ENCODE results near the gene OSBPL9.

OSBPL9 gene

DNA sequence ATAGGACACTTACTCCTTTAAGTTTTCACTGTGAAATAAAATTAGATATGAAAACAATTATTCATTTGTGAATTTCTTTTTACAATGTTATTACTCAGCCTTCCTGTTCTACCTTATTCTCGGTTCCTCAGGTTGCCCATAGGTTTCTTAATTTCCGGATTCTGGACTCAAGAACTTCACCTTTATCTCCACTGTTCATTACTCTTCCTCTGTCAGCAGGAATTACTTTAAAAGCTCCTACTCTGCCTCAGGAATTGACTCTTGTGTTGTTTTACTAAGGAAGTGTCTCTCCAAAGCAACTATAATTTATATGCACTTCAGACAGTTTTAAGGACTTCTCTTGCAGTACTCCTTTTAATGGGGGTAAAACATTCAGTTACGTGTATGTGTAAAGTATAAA lies 123.8 kb downstream of the OSBPL9 start:
- no peak for DNase-seq

GRCh38 chr1:51741121-51741681 lies 124.3 kb downstream of the OSBPL9 start:
- no peak for DNase-seq

DNA sequence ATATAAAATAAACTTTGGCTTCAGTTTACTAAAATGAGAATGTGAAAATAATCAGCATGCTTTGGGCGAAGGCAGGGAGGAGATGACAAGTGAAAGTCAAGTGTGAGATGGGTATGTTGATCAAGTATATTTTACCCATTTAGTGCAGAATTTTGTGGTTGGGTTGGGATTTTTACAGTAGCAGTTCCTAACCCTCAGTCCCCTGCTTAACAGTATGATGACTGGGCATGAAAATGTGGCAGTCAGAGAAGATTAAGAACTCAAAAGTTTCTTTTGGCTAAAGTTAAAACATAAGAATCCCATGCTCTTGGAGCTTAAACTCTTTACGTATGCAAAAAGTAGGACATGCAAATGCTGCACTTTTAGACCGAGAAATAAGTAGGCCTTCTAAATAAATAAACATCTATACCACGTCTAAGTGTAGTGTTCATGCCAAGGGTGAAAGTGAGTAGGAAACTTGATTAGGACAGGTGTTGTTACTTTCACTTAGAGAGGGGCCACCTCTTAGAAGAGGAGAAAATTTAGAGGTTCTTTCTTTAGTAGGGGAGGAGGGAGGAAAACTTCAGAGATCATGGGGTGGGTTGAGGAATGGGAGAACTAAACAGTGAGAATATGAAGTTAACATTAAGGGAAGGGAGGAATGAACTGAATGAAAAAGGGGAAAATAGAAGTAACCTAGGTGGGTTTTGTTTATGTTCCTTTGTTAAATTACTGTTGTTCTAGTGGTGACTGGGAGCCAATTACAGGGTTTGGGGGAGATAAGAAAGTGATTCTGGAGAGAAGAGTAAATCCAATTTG lies 127.8 kb downstream of the OSBPL9 start:
- DNase-seq: no peak

GRCh38 chr1:51745304-51745570 lies 128.3 kb downstream of the OSBPL9 start:
- no peak for DNase-seq

GRCh38 chr1:51749151-51749550 lies 132.3 kb downstream of the OSBPL9 start:
- no peak for DNase-seq

- DNase-seq: peak; percentile 15
Measured at GRCh38 chr1:51750218-51750617, 133.3 kb downstream of the OSBPL9 start.

DNA sequence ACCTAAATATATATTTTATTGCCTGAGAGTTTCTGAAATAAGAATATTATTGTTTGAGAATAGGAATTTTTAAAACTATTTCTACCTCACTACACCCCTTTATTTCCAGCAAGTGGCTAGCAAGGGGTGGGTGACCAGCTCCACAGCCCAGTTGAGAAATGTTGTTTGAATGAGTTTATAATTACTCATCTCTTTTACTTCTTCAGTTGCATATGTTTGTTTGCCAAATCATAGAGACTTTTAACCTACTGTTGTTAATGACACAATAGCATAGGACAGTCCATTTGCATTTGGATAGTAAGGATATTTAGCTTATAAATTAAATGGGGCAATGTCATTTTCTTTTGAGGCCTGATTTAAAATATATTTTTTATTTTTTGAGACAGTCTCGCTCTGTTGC lies 133.8 kb downstream of the OSBPL9 start:
- no peak for DNase-seq

GRCh38 chr1:51752073-51752948 lies 135.4 kb downstream of the OSBPL9 start:
- no peak for DNase-seq

DNA sequence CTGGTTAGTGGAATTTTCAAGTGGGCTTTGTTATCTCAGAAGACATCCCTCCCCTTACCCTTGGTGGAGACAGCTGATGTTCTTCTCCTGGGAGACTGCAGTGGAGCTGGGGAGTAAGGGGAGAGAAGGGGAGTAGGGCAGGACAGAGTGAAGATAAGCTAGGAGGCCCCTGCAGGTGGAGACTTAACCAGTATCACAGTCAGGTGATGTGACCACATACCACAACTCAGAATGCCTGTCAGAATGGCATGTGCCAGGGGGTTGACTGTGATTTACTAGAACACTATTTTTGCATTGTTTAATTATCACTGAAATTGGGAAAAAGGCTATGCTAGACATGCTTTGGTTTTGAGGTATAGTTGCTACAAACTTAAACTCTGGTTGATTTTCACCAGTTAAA lies 137.1 kb downstream of the OSBPL9 start:
- no peak for DNase-seq

DNA sequence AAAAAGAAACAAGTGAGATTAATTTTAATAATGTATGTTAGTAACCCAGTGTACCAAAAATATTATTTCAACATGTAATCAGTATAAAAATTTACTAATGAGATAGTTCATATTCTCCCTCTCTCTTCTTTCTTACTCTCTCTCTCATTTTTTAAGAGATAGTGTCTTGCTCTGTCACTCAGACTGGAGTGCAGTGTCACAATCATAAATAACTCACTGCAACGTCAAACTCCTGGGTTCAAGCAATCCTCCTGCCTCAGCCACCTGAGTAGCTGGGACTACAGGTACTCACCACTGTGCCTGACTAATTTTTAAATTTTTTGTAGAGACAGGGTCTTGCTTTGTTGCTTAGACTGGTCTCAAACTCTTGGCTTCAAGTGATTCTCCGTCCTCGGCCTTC lies 137.8 kb downstream of the OSBPL9 start:
- DNase-seq: no peak

GRCh38 chr1:51755437-51755836 lies 138.5 kb downstream of the OSBPL9 start:
- no peak for DNase-seq

GRCh38 chr1:51756290-51756689 lies 139.4 kb downstream of the OSBPL9 start:
- DNase-seq: no peak

DNA sequence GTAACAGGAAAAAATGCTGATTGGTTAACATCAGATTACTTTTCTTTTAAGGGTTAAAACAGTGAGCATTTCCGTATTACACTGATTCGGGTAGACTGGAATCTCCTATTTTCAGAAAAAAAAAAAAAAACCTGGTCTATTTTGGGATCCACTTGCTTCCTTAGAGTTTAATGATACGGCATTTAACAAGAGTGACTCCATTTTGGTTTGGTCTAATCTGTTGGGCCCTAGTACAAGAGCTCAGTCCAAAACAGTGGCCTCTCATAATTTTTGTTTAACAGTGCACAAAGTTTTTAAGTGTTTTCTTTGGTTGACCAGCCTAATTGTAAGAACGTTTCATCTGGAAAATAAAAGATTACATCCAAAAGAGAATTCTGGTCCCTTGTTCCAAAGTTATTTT lies 141.4 kb downstream of the OSBPL9 start:
- DNase-seq: no peak

GRCh38 chr1:51760872-51761271 lies 144.0 kb downstream of the OSBPL9 start:
- no peak for DNase-seq

- no peak for DNase-seq
Measured at GRCh38 chr1:51761351-51761750, 144.5 kb downstream of the OSBPL9 start.

DNA sequence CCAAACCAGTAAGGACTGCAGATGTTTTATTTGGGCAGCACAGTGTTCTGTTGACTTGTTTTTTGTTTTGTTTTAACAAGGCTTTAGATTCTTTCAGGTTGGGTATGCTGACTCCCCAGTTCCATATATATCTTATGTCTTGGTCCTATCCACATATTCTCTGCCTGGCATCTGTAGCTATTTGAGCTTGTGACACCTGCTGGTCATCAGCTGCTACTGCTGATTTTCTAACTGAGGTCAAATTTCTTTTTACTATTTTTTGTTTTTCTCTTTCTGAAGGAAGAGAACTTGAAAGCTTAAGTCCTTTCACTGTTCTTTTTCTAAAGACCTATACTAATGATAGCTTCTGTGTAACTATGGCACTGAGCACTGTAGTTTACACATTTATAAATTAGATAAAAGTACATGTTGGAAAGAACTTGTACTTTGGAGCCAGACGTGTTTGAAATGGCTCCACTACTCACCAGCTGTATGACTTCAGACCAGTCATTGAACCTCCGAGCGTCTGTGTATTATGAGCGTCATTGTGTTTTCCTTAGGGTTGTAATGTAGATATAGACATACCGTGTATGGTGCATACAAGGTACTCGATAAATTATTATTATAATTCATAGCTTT lies 152.2 kb downstream of the OSBPL9 start:
- DNase-seq: peak; percentile 68

DNA sequence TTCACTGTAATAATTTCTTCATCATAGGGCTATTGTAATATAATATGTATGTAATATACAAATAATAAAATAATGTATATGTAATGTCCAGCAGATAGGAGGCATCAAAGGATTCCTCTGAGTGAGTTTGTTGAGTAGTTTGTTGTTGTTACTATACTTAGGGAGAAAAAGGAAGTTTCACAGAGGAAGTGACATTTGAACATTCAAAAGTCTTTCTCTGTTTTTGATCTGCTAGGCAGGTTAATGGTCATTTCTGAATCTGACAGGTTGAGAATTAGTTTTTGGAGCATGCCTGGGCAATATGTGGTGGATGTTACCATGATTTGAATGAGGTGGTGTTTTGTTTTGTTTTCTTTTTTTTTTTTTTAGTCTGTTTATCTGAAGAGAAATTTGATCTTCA lies 159.5 kb downstream of the OSBPL9 start:
- DNase-seq: no peak

GRCh38 chr1:51780927-51781326 lies 164.0 kb downstream of the OSBPL9 start:
- no peak for DNase-seq

DNA sequence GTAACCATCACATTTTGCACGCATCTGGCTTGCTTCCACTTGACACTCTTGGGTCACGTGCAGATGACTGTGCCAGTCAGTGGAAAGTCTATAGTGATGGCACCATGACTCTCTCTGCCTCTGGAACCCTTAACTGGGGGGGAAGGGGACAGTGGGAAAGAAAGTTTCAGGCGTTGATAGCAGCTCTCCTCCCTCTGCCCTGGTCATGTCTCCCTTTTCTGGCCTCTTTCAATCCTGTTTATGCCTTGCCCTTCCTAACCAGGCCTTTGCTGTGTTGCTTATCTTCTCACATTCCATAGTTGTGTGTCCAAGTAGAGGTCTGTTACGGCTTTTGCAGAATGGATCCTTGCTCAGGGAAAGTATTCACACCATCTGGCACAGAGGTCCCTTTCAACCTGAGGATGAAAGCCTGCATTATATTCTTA lies 168.1 kb downstream of the OSBPL9 start:
- no peak for DNase-seq

GRCh38 chr1:51788938-51789337 lies 172.0 kb downstream of the OSBPL9 start:
- DNase-seq: no peak

DNA sequence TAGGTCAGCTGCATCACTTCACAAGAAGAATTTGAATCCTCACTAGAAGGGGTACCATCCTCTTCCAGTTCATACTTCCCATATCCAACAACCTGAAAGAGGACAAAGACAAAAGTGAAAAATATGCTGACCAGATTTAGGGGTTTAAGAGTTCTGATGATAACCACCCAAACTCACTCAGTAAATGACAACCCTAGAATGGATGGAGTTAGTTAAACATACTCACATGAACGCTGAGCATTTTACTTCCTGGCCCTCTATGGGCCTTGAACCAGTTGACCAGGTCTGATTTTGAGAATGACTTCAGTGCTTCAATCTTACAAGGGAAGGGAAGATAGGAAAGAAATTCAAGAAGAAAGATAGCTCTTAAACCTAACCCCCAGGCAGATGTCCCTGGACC lies 172.4 kb downstream of the OSBPL9 start:
- DNase-seq: no peak

DNA sequence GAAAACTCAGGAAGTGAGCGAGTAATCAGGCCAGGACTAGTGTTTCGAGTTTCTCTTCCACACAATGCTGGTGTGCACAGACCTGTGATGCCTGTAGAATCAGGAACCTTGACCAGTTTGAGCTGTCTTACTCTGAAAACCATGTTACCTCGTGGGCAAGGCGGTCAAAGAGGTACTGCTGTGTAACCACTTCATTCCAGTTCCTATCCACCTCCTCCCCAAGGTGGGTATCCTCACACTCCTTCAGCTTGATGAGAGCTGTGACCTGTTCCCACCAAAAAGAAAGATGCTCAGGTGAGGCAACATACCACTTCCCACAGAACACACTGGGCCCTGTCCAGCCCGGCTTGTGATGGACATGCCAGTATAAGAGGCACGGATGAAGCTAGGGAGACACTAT lies 173.5 kb downstream of the OSBPL9 start:
- DNase-seq: no peak

DNA sequence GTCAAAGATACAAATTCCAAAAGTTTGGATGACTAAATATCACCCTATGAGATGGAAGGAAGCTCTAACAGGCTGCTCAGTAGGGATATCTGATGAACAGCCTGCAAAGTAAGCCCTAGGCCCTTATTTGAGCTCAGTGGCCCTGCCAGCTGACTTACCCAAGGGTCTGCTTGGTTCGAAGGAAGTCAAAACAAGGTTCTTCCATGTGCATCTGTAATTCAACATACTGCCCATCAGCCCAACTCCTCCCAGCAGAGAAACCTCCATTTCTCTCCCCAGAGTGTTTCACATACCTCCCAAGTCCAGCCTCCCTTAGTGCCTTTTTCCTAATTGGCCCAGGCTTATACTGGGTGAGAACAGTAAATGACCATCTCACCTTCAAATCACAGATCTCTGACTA lies 175.0 kb downstream of the OSBPL9 start:
- DNase-seq: no peak

Measured in fibroblast of skin of scalp (primary cell).